ENCODE data around the gene PRR19.

DNA sequence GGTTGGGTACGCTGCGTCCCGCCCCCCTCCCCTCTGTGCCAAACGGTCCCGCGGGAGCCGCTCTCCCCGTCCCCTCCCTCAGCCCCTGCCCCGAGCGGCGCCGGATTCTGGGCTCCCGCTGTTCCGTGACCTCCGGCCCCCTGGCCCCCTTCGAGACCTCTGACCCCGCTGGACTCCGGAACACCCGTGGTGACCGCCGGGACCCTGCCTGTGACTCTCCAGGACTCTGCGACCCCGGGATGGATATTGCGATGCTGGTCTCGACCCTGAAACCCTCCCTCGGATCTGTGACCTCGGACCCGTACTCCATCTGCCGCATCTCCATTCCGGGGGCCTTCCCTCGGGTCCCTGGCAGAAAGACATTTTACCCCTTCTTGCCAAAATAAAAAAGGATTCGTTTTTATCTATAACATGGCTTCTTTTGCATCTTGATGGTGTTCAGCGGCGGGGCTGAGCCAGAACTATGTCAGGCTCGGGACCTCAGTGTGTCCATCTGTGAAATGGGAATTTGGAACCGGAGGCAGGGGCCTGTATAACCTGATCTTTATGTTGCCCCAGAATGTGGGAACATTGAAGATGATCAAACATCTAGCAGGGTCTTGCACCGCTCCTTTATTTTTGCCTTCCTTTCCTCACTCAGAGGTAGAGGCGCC is 22.8 kb downstream of the PRR19 start:
- TF ChIP-seq POLR2A (IDR thresholded peaks at IDR 0.05; ENCODE audit: low read length) (no peak), GATA1 (IDR thresholded peaks at IDR 0.05; ENCODE audit: low read depth, low read length) (no peak)
